HG03354 (cell line): ENCODE data around the gene SP6.

Experiments used
- ATAC-seq: cut with Tn5 transposase; IDR thresholded peaks from one replicate; pipeline ENCODE4 v1.9.1; 2021; ENCODE audit warnings: mild to moderate bottlenecking; ENCODE audit not compliant: unreplicated experiment, poor library complexity, severe bottlenecking

SP6 gene

GRCh38 chr17:47816947-47817346 lies 34.0 kb downstream of the SP6 start:
- no peak for ATAC-seq

GRCh38 chr17:47816111-47816735 lies 34.7 kb downstream of the SP6 start:
- no peak for ATAC-seq

DNA sequence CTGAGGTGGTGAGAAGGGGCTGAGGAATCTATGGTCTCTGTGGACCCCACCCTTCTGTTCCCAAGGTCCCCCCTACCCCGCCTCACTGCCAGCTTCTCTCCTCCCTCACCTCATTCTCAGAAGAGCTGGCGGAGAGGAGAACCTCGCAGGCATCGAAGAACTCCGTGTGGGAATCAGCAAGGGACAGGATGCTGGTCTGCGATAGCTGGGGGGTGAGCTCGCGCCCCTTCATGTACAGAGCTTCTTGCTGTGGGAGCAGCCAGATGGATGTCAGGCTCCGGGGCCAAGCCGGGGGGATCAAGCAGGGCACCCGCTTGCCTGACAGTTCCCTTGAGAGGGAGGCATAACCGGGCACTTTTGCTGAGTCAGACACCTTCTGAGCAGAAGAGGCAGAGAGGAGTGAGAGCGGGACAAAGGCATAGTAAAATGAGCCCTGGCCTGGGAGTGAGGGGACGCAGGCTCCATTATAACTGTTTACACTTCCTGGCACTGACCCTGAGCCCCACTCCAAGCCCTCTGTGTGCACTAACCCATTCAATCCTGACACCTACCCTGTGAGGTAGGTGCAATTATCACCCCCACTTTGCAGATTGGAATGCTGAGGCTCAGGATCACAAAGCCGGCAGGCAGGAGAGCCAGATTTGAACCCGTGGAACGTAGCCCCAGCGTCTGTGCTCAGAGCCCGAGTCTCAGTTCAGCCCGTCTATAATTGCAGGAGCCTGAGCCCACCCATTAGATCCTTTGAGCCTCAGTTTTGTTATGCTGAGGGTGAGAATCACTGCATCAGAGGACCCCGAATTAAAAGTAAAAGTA lies 35.7 kb downstream of the SP6 start:
- ATAC-seq: no peak

- no peak for ATAC-seq
These were observed 37.4 kb downstream of the SP6 start for GRCh38 chr17:47813512-47814031.

- no peak for ATAC-seq
These were observed 37.9 kb downstream of the SP6 start for GRCh38 chr17:47813077-47813476.

DNA sequence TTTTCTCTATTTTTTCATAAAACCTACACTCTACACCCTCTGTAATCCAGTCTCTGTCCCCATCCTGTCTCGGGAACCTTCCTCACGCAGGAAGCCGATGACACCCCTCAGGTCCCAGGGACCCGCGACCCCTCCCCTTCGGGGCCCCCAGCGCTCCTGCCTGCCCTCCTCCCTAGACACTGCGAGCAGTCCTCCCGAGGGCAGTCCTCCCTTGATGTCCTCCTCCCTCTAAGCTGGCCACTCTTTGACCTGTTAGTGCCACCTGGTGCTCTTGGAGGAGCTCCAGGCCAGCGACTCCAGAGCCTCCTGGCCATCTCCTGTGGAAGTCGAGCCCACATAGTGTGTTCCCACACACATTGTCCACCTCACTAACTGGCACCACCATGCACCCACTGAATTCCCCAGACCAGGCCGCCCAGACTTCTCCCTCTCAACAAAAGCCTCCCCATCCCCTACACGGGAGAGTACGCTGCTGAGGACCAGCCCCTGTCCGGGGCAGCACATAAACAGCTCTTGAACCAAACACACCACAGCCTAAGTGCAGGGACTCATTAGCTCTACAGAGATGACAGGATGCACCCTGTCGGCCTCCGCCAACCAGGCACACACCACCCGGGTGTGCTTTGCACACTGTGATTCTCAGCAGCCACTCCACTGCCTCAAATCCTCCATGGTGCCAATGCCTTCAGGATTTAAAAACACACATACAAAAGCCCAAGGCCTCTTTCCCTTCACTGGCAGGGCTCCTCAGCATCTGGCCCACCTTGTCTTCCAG lies 38.6 kb downstream of the SP6 start:
- ATAC-seq: no peak

DNA sequence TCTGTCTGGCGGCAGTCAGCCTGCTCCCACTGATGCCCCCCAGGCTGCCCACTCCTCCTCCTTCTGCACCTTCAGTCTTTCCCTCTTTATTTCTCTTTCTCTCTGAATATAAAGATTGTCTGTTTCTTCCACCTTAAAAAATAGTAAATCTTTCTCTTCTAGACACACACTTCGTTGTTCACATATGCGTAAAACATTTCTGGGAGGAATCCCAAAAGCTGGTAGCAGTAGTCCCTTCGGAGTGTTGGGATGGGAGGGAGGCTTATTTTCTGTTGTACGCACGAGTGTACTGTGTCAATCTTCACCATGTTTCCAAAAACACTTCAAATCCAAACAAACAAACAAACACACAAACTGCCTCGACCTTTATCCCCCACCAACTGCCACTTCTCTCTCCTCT lies 39.3 kb downstream of the SP6 start:
- ATAC-seq: no peak

- no peak for ATAC-seq
These were observed 39.9 kb downstream of the SP6 start for GRCh38 chr17:47810901-47811635.

DNA sequence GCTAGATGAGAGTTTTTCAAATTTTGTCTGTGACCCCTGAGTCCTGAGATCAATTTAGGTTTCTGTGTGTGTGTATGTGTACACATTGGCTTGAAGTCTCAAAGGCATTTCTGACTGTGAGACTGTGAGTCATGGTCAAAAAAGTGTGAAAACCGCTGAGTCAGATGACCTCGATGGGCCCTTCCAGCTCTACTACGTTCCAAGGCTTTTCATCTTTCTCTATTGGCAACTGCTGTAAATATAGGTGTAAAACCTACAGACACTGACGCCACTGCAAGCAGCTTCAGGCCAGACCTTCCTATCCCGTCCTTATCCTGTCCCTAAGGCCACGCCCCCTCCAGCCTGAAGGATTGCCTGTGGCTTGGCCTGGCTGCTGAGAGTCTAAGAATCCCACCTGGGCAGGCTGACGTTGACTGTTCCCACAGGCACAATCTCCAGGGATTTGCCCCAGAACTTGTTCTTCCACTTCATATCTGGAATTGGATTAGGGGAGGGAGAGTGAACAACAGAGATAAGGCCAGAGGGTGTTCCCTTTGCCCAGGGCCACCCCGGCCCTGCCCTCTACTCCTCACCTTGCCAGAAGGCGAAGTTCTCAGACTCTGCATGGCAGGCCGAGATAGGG lies 40.7 kb downstream of the SP6 start:
- ATAC-seq: no peak

DNA sequence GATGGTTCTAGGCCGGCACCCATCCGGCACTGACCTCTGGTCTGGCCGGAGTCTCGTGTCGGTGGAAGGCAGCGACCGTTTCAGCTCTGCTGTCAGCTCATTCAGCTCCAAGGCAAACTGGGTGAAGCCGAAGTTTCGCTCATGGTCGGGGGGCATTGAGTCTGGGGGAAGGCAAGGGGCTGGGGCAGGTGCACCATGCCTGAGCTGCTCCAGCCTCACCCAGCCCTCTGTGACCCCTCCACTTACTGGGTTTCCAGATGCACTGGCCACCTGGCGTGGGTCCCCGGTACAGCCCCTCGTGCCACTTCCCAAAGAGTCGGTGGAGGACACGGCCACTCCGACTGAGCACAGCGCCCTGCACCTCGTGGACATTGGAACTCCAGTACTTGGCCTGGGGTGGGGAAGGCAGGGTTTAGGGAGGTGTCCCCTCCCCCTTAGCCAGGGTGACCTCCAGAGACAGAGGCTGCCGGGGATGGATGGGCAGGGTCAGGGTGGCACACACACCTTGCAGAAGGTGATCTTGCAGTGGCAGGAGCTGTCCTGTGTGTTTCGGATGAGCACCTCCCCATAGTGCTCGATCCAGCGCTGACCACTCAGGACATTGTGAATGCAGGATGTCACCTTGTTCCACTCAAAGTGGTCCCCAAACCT lies 42.0 kb downstream of the SP6 start:
- ATAC-seq: no peak

DNA sequence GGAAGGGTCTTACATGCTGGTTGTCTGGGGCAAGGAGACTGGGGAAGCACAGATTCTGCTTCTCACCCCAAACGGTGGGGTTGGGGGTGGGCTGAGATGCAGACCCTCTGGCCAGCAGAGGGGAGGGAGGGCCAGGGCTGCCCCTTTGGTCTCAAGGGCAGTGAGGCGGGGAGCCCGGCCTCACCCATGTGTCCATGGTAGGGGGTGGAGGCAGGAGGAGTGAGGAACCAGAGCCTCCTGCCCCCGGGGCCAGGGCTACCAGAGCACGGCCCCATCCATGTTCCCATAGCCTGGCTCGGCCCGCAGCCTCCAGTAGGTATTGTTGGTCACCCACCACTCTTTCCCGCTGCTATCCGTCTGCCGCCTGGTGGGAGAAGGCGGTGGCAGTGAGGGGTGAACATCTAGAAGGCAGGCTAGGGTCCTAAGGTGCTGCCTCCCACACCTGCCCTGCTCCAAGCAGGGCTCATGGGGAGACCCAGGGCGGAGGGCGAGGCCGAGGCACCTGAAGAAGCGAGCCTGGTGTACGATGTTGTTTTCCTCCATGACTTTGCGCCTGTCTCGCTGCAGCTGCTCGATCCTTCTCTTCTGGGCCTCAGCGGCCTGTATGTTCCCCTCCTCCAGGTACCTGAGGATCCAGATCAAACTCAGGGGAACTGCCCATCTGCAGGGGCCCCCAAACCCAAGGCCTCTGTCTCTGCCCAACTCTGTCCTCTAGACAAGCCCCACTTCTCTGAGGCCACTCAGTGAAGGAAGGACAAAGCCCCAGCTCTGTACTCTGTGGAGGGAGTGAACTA lies 42.7 kb downstream of the SP6 start:
- no peak for ATAC-seq

GRCh38 chr17:47807421-47807820 lies 43.5 kb downstream of the SP6 start:
- no peak for ATAC-seq

GRCh38 chr17:47806913-47807255 lies 44.1 kb downstream of the SP6 start:
- ATAC-seq: no peak

GRCh38 chr17:47806026-47806912 lies 44.7 kb downstream of the SP6 start:
- no peak for ATAC-seq

- ATAC-seq: no peak
These were observed 46.5 kb downstream of the SP6 start for GRCh38 chr17:47804461-47804860.

DNA sequence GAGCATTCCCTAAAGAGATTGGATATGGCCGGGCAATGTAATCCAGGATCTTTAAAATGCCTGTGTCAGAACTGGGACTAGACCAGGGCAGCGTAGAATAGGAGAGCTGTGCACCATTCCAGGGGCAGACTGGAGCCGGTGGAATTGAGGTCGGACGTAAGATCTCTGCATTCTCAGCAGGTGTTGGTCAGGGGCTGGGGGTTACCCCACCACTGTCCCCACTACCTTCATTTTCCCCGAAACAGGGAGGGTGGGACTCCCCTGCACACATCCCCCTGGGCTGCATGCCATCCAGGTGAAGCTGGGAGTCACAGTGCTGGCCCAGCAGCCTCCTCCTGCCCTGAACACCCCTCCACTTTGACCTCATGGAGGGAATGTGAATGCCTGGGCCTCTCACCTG lies 47.2 kb downstream of the SP6 start:
- ATAC-seq: no peak

DNA sequence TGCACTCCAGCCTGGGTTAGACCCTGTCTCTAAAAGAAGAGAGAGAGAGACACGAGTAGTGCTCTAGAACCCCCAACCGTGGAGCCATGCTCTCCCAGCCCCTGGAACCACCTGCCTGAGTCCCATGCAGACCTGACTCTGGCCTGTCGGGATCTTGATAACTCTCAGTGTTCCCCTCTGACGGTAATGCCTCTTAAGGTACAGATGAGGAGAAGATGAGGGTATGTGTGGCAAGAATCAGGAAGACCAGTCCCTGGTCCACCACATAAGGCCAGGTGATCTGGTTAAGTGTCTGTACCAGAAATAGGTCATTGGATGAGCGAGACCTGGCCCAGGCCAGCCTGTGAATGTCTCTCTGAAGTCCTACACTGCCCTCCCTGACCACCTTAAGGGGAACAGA lies 47.8 kb downstream of the SP6 start:
- no peak for ATAC-seq
